Measurements from ENCODE around the gene EFTUD2.

Gene EFTUD2

GRCh38 chr17:44820631-44821212 is 78.5 kb downstream of the EFTUD2 start (continued):
- TF ChIP-seq, protein P1, sequence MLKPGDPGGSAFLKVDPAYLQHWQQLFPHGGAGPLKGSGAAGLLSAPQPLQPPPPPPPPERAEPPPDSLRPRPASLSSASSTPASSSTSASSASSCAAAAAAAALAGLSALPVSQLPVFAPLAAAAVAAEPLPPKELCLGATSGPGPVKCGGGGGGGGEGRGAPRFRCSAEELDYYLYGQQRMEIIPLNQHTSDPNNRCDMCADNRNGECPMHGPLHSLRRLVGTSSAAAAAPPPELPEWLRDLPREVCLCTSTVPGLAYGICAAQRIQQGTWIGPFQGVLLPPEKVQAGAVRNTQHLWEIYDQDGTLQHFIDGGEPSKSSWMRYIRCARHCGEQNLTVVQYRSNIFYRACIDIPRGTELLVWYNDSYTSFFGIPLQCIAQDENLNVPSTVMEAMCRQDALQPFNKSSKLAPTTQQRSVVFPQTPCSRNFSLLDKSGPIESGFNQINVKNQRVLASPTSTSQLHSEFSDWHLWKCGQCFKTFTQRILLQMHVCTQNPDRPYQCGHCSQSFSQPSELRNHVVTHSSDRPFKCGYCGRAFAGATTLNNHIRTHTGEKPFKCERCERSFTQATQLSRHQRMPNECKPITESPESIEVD (tag by site-specific recombination; IDR thresholded peaks at IDR 0.05): peak; percentile 100
- TF ChIP-seq ZNF560 (tag by site-specific recombination; IDR thresholded peaks at IDR 0.05; ENCODE audit: borderline replicate concordance) (no peak), ZNF350 (tag by site-specific recombination; IDR thresholded peaks at IDR 0.05) (no peak), ZNF214 (tag by site-specific recombination; IDR thresholded peaks at IDR 0.05; ENCODE audit: borderline replicate concordance) (no peak), ZNF544 (tag by site-specific recombination; IDR thresholded peaks at IDR 0.05) (no peak), ZNF19 (tag by site-specific recombination; IDR thresholded peaks at IDR 0.05; ENCODE audit: low read depth) (no peak), ZNF394 (tag by site-specific recombination; IDR thresholded peaks at IDR 0.05; ENCODE audit: borderline replicate concordance) (peak; percentile 76), ZNF132 (tag by site-specific recombination; IDR thresholded peaks at IDR 0.05; ENCODE audit: borderline replicate concordance) (no peak), ZFP69B (tag by site-specific recombination; IDR thresholded peaks at IDR 0.05) (peak; percentile 78), ZNF37A (tag by site-specific recombination; IDR thresholded peaks at IDR 0.05) (no peak), ZNF48 (tag by site-specific recombination; IDR thresholded peaks at IDR 0.05) (no peak), ELK4 (IDR thresholded peaks at IDR 0.05; ENCODE audit: borderline replicate concordance, low read depth, low read length) (no peak), ZBTB11 (tag by site-specific recombination; conservative IDR thresholded peaks at IDR 0.05; ENCODE audit: low read depth) (no peak), MEIS1 (CRISPR knock-in tag; IDR thresholded peaks at IDR 0.05; ENCODE audit: borderline replicate concordance) (no peak), BCL11B (tag by site-specific recombination; IDR thresholded peaks at IDR 0.05; ENCODE audit: low read depth) (peak; percentile 90), ZNF2 (tag by site-specific recombination; IDR thresholded peaks at IDR 0.05) (0 out of 2 replicates have a peak, but pooled peaks have one; percentile 73), ZNF529 (tag by site-specific recombination; IDR thresholded peaks at IDR 0.05; ENCODE audit: insufficient replicate concordance) (no peak), KLF16 (tag by site-specific recombination; IDR thresholded peaks at IDR 0.05) (no peak), TCF7L2 (IDR thresholded peaks at IDR 0.05; ENCODE audit: borderline replicate concordance, low read depth, low read length) (no peak; the same call in 1 of the 2 replicates), ZNF366 (tag by site-specific recombination; conservative IDR thresholded peaks at IDR 0.05) (peak; percentile 95), TRIM28 (IDR thresholded peaks at IDR 0.05; ENCODE audit: borderline replicate concordance, low read length) (peak; percentile 75; the same call in 1 of the 2 replicates), ZNF449 (tag by site-specific recombination; IDR thresholded peaks at IDR 0.05) (no peak; the same call in 1 of the 2 replicates), HOXD13 (CRISPR knock-in tag; IDR thresholded peaks at IDR 0.05; ENCODE audit: borderline replicate concordance) (no peak), ZNF701 (tag by site-specific recombination; IDR thresholded peaks at IDR 0.05) (no peak)
- TF ChIP-seq, protein P2, sequence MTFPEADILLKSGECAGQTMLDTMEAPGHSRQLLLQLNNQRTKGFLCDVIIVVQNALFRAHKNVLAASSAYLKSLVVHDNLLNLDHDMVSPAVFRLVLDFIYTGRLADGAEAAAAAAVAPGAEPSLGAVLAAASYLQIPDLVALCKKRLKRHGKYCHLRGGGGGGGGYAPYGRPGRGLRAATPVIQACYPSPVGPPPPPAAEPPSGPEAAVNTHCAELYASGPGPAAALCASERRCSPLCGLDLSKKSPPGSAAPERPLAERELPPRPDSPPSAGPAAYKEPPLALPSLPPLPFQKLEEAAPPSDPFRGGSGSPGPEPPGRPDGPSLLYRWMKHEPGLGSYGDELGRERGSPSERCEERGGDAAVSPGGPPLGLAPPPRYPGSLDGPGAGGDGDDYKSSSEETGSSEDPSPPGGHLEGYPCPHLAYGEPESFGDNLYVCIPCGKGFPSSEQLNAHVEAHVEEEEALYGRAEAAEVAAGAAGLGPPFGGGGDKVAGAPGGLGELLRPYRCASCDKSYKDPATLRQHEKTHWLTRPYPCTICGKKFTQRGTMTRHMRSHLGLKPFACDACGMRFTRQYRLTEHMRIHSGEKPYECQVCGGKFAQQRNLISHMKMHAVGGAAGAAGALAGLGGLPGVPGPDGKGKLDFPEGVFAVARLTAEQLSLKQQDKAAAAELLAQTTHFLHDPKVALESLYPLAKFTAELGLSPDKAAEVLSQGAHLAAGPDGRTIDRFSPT (tag by site-specific recombination; IDR thresholded peaks at IDR 0.05): peak; percentile 96
- TF ChIP-seq, protein P3, sequence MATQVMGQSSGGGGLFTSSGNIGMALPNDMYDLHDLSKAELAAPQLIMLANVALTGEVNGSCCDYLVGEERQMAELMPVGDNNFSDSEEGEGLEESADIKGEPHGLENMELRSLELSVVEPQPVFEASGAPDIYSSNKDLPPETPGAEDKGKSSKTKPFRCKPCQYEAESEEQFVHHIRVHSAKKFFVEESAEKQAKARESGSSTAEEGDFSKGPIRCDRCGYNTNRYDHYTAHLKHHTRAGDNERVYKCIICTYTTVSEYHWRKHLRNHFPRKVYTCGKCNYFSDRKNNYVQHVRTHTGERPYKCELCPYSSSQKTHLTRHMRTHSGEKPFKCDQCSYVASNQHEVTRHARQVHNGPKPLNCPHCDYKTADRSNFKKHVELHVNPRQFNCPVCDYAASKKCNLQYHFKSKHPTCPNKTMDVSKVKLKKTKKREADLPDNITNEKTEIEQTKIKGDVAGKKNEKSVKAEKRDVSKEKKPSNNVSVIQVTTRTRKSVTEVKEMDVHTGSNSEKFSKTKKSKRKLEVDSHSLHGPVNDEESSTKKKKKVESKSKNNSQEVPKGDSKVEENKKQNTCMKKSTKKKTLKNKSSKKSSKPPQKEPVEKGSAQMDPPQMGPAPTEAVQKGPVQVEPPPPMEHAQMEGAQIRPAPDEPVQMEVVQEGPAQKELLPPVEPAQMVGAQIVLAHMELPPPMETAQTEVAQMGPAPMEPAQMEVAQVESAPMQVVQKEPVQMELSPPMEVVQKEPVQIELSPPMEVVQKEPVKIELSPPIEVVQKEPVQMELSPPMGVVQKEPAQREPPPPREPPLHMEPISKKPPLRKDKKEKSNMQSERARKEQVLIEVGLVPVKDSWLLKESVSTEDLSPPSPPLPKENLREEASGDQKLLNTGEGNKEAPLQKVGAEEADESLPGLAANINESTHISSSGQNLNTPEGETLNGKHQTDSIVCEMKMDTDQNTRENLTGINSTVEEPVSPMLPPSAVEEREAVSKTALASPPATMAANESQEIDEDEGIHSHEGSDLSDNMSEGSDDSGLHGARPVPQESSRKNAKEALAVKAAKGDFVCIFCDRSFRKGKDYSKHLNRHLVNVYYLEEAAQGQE (tag by site-specific recombination; IDR thresholded peaks at IDR 0.05): no peak

Data from HEK293 (cell line).